HEK293 (cell line): ENCODE results near the gene SLC39A3.

ENCODE experiments used
- ATF2 ChIP-seq: fragments of 450-650 bp; formaldehyde crosslinking; IDR thresholded peaks from 2 replicates; pipeline ENCODE4 v1.5.1; 2016; ENCODE audit warnings: missing biosample characterization, missing genetic modification characterization, low read depth
- CTCF ChIP-seq: fragments of 450-650 bp; formaldehyde crosslinking; IDR thresholded peaks from 2 replicates; pipeline ENCODE4 v1.5.1; 2016; ENCODE audit warnings: missing biosample characterization, missing genetic modification characterization
- GLIS1 ChIP-seq: fragments of 450-650 bp; formaldehyde crosslinking; IDR thresholded peaks from 2 replicates; pipeline ENCODE4 v1.5.1; 2016; ENCODE audit warnings: missing biosample characterization, missing genetic modification characterization
- MYNN ChIP-seq: fragments of 450-650 bp; formaldehyde crosslinking; IDR thresholded peaks from 2 replicates; pipeline ENCODE4 v1.5.1; 2016; ENCODE audit warnings: missing biosample characterization, missing genetic modification characterization, borderline replicate concordance
- SP2 ChIP-seq: fragments of 450-650 bp; formaldehyde crosslinking; IDR thresholded peaks from 2 replicates; pipeline ENCODE4 v1.5.1; 2016; ENCODE audit warnings: missing biosample characterization, missing genetic modification characterization
- YY1 ChIP-seq: fragments of 450-650 bp; formaldehyde crosslinking; IDR thresholded peaks from 2 replicates; pipeline ENCODE4 v1.5.1; 2018; ENCODE audit warnings: missing biosample characterization, missing genetic modification characterization
- ZBTB44 ChIP-seq: fragments of 450-650 bp; IDR thresholded peaks from 2 replicates; pipeline ENCODE4 v1.5.1; 2018; ENCODE audit warnings: missing biosample characterization, mild to moderate bottlenecking, missing genetic modification characterization
- ZFHX2 ChIP-seq: fragments of 450-650 bp; formaldehyde crosslinking; conservative IDR thresholded peaks from 2 replicates; pipeline ENCODE4 v1.5.1; 2016; ENCODE audit warnings: missing biosample characterization, missing genetic modification characterization
- ZNF239 ChIP-seq: fragments of 450-650 bp; formaldehyde crosslinking; IDR thresholded peaks from 2 replicates; pipeline ENCODE4 v1.5.1; 2016; ENCODE audit warnings: missing biosample characterization, missing genetic modification characterization
- ZNF274 ChIP-seq, 2 experiments: fragments of 200-500 bp in 1 of 2; fragments of 450-650 bp in 1 of 2; sonication (Bioruptor generic) in 1 of 2; formaldehyde crosslinking in 1 of 2; IDR thresholded peaks; 2 replicates each; pipeline versions ENCODE4 v1.5.1 to v1.6.1; 2014 to 2016; ENCODE audit warnings: borderline replicate concordance in 1 of 2, inconsistent platforms in 1 of 2, low read length in 1 of 2, missing biosample characterization in 1 of 2, missing genetic modification characterization in 1 of 2
- ZNF335 ChIP-seq: fragments of 450-650 bp; formaldehyde crosslinking; conservative IDR thresholded peaks from 2 replicates; pipeline ENCODE4 v1.5.1; 2016; ENCODE audit warnings: missing biosample characterization, missing genetic modification characterization
- ZNF501 ChIP-seq: fragments of 450-650 bp; formaldehyde crosslinking; IDR thresholded peaks from 2 replicates; pipeline ENCODE4 v1.5.1; 2016; ENCODE audit warnings: missing biosample characterization, missing genetic modification characterization
- ZNF791 ChIP-seq: fragments of 450-650 bp; formaldehyde crosslinking; IDR thresholded peaks from 2 replicates; pipeline ENCODE4 v1.5.1; 2016; ENCODE audit warnings: missing biosample characterization, missing genetic modification characterization
- TF ChIP-seq, protein P1 (sequence below): fragments of 450-650 bp; formaldehyde crosslinking; IDR thresholded peaks from 2 replicates; pipeline ENCODE4 v1.5.1; 2016; ENCODE audit warnings: missing biosample characterization, missing genetic modification characterization

GRCh38 chr19:2715470-2716274 lies 24.1 kb downstream of the SLC39A3 start:
- TF ChIP-seq ZNF791 (tag by site-specific recombination): no peak
- no peak for TF ChIP-seq YY1 (tag by site-specific recombination)
- no peak for TF ChIP-seq ATF2 (tag by site-specific recombination)
- TF ChIP-seq CTCF: no peak
- no peak for TF ChIP-seq ZNF335 (tag by site-specific recombination)
- TF ChIP-seq ZNF274 (IDR thresholded peaks at IDR 0.05; ENCODE audit: low read length): no peak
- TF ChIP-seq ZNF274 (tag by site-specific recombination; IDR thresholded peaks at IDR 0.05; ENCODE audit: borderline replicate concordance): no peak
- no peak for TF ChIP-seq SP2
- TF ChIP-seq GLIS1 (tag by site-specific recombination): no peak
- TF ChIP-seq ZNF501 (tag by site-specific recombination): no peak
- TF ChIP-seq, protein P1, sequence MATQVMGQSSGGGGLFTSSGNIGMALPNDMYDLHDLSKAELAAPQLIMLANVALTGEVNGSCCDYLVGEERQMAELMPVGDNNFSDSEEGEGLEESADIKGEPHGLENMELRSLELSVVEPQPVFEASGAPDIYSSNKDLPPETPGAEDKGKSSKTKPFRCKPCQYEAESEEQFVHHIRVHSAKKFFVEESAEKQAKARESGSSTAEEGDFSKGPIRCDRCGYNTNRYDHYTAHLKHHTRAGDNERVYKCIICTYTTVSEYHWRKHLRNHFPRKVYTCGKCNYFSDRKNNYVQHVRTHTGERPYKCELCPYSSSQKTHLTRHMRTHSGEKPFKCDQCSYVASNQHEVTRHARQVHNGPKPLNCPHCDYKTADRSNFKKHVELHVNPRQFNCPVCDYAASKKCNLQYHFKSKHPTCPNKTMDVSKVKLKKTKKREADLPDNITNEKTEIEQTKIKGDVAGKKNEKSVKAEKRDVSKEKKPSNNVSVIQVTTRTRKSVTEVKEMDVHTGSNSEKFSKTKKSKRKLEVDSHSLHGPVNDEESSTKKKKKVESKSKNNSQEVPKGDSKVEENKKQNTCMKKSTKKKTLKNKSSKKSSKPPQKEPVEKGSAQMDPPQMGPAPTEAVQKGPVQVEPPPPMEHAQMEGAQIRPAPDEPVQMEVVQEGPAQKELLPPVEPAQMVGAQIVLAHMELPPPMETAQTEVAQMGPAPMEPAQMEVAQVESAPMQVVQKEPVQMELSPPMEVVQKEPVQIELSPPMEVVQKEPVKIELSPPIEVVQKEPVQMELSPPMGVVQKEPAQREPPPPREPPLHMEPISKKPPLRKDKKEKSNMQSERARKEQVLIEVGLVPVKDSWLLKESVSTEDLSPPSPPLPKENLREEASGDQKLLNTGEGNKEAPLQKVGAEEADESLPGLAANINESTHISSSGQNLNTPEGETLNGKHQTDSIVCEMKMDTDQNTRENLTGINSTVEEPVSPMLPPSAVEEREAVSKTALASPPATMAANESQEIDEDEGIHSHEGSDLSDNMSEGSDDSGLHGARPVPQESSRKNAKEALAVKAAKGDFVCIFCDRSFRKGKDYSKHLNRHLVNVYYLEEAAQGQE (tag by site-specific recombination): no peak
- TF ChIP-seq ZFHX2 (tag by site-specific recombination): no peak
- no peak for TF ChIP-seq ZBTB44 (tag by site-specific recombination)
- no peak for TF ChIP-seq MYNN
- no peak for TF ChIP-seq ZNF239 (tag by site-specific recombination)
